Vagina (tissue), 2 donors: ENCODE measurements around the gene COL5A2.

Experiments used
- POLR2A ChIP-seq, 2 donors: fragments of 450-650 bp; IDR thresholded peaks; one replicate each; pipeline ENCODE4 v1.6.1; 2017; ENCODE audit warnings: antibody characterized with exemption in 2 of 2, mild to moderate bottlenecking in 2 of 2, moderate library complexity in 2 of 2
- TF ChIP-seq, protein P1 (sequence below), 3 experiments: fragments of 450-650 bp in 2 of 3; fragments of 200-600 bp in 1 of 3; sonication (generic) in 1 of 3; IDR thresholded peaks; one replicate each; pipeline ENCODE4 v1.5.1; 2017 to 2019; ENCODE audit warnings: antibody characterized with exemption in 3 of 3, mild to moderate bottlenecking in 2 of 3, moderate library complexity in 2 of 3

DNA sequence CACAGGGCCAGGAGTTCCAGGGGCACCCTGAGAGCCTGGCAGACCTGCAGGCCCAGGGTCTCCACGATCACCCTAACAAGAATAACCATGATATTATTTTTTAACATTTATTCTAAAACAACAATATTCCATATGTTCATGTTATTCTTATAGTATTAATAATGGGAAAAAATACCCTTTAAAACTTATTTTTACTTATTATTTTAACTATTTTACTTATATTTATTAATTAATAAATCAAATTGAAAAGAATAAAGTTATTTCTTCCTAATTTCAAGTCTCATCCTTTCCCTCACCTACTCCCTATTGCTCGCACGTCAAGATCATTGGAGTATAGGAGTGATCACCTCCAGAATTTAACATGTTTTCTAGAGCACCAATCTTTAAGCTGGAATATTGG lies 133.7 kb downstream of the COL5A2 start:
- TF ChIP-seq, protein P1, sequence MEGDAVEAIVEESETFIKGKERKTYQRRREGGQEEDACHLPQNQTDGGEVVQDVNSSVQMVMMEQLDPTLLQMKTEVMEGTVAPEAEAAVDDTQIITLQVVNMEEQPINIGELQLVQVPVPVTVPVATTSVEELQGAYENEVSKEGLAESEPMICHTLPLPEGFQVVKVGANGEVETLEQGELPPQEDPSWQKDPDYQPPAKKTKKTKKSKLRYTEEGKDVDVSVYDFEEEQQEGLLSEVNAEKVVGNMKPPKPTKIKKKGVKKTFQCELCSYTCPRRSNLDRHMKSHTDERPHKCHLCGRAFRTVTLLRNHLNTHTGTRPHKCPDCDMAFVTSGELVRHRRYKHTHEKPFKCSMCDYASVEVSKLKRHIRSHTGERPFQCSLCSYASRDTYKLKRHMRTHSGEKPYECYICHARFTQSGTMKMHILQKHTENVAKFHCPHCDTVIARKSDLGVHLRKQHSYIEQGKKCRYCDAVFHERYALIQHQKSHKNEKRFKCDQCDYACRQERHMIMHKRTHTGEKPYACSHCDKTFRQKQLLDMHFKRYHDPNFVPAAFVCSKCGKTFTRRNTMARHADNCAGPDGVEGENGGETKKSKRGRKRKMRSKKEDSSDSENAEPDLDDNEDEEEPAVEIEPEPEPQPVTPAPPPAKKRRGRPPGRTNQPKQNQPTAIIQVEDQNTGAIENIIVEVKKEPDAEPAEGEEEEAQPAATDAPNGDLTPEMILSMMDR (IDR thresholded peaks at IDR 0.05), result no peak
- no peak for TF ChIP-seq POLR2A (IDR thresholded peaks at IDR 0.05)
